Inferior parietal cortex (tissue), 1 donor: Measurements from ENCODE around the gene KRTAP19-3.
"Not testable (repeated sequence)": the region's sequence is repeated elsewhere in the genome, so short reads cannot be mapped to it uniquely, and the experiment has no call there.

ENCODE experiments used
- DNase-seq: peaks from one replicate; pipeline ENCODE4 v3.0.0-alpha.2; 2016; ENCODE audit errors: extremely low spot score

The KRTAP19-3 gene

DNA sequence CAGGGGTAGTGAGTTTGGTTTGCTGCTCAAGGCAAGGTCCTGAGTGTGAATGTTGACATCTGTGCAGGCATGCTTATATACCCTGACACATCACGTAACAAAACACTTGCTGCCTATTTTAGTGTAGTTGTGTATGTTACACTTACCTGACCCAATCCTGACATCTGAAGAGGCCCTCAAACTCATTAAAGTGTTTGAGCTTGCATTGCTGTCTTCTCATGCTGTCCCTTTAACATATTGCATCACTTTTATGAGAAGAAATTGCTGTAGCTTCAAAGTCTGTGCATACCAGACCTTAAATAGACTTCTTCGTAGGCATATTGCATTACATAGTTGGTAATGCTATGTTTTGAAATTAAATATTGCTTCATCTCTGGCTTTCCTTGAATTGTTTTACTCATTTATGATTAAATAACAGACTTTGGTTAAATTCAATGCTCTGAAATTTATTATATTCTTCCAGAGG, at the start of gene KRTAP19-3:
KRTAP19-3 (minus strand) TSS at position 51 of the 466 bp plus-strand sequence. CDS start 56 bp downstream, outside the sequence.
- DNase-seq = no peak

- no peak for DNase-seq
Measured at GRCh38 chr21:30518876-30519275, 27.1 kb upstream of the KRTAP19-3 start.

GRCh38 chr21:30515681-30516080, 23.9 kb upstream of the KRTAP19-3 start:
- DNase-seq = no peak

DNA sequence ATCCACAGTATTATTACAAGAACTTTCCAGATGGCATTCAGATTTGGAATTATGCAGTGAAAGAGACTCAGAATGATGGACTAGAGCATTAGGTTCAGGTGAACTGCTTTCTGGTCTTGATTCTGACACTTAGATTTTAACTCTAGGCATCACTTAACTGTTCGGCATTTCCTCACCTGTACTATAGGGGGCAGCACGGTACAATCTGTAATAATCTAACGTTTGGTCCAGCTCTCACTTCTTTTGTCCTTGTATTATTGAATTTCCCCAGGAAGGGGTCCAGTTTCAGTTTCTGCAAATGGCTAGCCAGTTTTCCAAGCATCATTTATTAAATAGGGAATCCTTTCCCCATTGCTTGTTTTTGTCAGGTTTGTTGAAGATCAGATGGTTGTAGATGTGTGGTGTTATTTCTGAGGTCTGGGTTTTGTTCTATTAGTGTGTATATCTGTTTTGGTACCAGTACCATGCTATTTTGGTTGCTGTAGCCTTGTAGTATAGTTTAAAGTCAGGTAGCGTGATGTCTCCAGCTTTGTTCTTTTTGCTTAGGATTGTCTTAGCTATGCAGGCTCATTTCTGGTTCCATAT, 13.9 kb upstream of the KRTAP19-3 start:
- DNase-seq = not testable (repeated sequence)

DNA sequence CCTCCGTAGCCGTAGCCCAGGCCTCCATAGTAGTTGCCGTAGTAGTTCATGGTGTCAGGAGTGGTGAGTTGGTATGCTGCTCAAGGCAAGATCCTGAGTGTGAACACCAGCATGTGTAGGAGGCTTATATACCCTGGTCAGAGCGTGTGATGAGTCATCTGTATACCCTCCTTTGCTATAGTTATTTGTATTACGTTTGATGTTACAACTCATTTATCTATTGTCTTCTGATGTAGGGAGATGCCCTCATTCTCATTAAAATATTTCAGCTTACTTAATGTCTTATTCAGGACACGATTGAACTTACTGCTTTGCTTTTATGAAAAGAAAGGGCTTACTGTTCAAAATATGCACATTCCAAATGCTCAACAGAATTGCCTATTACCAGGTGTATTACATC, 10.2 kb upstream of the KRTAP19-3 start, which contains the start of gene KRTAP19-5:
KRTAP19-5 (minus strand) TSS at position 101 of the 400 bp plus-strand sequence; CDS start at position 50, 51 bp downstream.
- DNase-seq = no peak

- DNase-seq = no peak
Measured at GRCh38 chr21:30497065-30497464, 5.3 kb upstream of the KRTAP19-3 start, which contains the start of gene KRTAP19-4. Gene KRTAP19-4, minus strand, starts transcription at chr21:30497165. Its CDS starts 55 bp downstream, at chr21:30497110.

DNA sequence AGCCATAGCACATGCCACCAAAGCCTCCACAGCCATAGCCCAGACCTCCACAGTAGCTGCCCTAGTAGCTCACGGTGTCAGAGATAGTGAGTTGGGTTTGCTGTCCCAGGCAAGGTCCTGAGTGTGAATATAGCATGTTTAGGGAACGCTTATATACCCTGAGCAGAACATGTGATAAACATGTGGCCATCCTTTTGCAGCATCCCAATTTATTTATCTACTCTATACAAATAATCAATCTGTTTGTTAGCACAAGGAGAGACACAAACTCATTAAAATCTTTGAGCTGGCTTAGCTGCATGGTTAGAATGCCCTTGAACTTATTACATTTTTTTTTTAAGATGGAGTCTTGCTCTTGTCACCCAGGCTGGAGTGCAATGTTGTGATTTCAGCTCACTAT, 4.5 kb downstream of the KRTAP19-3 start, which contains the start of gene KRTAP19-2:
KRTAP19-2 (minus strand) TSS at position 101 of the 400 bp plus-strand sequence; CDS start at position 13, 88 bp downstream.
- no peak for DNase-seq

DNA sequence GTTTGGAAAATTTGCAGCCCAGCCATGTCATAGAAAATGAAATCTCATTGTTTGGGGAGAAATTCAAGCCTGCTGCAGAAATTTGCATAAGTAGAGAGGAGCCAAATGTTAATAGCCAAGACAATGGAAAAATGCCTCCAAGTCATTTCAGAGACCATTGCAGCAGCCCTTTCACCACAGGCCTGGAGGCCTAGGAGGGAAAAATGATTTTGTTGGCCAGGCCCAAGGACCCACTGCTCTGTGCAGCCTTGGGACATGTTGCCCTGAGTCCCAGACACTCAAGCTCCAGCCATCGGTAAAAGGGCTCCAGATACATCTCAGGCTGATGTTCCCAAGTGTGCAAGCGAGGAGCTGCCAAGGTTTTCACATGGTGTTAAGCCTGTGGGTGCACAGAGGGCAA, 5.6 kb downstream of the KRTAP19-3 start:
- DNase-seq = no peak

DNA sequence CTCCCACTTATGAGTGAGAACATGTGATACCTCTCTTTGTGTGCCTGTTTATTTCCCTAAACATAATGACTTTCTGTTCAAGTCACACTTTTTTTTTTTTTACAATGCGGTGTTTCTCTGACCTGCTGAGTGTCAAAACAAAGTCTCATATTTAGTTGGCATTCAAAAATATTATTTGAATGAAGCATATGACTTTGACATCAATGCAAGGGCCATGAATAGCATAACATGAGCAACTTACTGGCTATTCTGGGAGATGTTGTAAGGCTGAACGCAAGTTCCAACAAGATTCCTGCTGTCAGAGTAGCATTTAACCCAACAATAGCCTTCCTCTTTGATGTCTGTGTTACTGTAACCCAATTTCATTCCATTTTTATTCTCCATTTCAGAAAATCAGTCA, 9.7 kb downstream of the KRTAP19-3 start:
- no peak for DNase-seq

GRCh38 chr21:30480145-30480544, 11.7 kb downstream of the KRTAP19-3 start, which contains the start of gene KRTAP19-1:
Gene KRTAP19-1, minus strand, starts transcription at chr21:30480367. Its CDS starts 50 bp downstream, at chr21:30480317.
- no peak for DNase-seq

DNA sequence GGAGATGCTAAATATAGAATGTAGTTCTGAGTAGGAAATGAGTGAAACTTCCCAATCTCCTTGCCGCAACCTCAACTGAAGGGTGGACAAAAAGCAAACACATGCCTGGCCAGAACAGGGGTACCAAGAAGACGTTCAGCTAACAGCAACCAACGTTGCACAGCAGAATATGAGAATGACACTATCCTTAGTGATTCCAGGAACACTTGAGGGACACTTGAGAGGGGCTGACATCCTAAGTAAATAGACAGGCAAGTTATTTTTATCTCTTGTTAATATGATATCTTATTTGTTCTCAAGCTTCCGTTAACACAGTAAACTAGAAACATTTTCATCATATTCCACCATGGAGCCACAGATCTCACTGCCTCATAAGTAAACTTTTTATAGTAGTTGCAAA, 12.6 kb downstream of the KRTAP19-3 start:
- DNase-seq = no peak

GRCh38 chr21:30478004-30478403, 13.8 kb downstream of the KRTAP19-3 start:
- DNase-seq = no peak

GRCh38 chr21:30468900-30469714, 22.7 kb downstream of the KRTAP19-3 start:
- DNase-seq = no peak

DNA sequence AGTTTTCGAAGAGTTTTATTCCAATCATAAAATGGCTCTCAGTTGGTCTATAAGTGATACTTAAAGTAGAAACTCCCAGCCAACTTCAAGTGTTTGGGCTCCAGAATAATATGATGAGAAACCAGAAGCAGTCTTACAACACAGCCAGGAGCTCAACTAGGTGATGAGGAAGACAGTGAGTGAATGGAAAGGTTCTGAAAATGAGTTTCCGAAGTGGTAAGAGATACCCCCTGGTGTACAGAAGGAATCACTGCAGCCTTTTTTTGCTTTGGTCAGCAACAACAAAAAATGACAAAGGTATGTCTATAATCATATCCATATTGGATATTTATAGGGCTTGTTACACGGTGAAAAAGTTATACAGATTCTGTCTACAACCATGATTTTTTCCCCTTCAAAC, 28.1 kb downstream of the KRTAP19-3 start:
- DNase-seq = no peak

GRCh38 chr21:30448514-30448913, 43.3 kb downstream of the KRTAP19-3 start:
- no peak for DNase-seq

DNA sequence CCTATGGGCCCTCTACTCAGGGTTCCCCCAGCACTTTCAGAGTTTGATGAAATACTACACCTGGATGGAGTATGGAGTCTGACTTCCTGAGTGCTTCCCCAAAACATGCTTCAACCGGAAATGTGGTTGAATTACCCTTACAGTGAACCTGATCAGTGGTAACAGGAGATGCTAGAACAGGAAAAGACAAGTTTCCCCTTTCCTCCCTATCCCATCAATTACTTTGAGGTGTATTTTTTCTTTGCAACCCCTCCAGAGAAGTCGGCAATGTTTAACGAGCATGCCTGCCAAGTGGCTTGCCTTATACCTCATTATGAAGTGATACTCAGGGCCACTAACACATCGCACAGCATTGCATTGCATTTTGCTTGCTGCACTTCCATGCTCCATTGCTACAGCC, 44.8 kb downstream of the KRTAP19-3 start:
- DNase-seq = no peak

DNA sequence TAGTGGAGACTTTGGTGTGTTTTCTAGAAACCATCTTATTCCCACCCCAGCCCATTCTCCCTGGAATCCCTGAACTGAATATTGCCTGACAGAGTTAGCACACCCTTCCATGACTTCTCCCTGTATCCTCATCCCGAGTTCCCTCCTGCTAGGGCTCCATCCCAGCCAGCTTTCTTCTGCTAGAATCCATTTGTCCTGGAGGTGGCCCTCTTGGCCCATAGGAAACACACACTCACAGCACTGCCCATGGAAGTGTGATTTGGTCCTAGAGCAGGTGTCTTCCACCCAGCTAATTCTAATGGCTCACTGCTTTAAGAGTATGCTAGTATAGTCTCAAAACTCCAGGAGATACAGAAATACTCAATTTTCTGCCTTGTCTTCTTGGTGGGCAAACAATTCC, 47.6 kb downstream of the KRTAP19-3 start:
- DNase-seq = no peak

GRCh38 chr21:30443226-30443625, 48.6 kb downstream of the KRTAP19-3 start:
- no peak for DNase-seq
